ENCODE results near the gene PDCD4. TPM values are rescaled to one million over a fixed set of nuclear protein-coding genes. Genes with fewer than 3 reads are reported as not detected.

Gene PDCD4
- total and polyA plus RNA-seq, 10 of the 15 experiments (the other 5 are each of a cell fraction or from before 2014, with no cell fraction given): 101 to 372 (median 171) TPM

DNA sequence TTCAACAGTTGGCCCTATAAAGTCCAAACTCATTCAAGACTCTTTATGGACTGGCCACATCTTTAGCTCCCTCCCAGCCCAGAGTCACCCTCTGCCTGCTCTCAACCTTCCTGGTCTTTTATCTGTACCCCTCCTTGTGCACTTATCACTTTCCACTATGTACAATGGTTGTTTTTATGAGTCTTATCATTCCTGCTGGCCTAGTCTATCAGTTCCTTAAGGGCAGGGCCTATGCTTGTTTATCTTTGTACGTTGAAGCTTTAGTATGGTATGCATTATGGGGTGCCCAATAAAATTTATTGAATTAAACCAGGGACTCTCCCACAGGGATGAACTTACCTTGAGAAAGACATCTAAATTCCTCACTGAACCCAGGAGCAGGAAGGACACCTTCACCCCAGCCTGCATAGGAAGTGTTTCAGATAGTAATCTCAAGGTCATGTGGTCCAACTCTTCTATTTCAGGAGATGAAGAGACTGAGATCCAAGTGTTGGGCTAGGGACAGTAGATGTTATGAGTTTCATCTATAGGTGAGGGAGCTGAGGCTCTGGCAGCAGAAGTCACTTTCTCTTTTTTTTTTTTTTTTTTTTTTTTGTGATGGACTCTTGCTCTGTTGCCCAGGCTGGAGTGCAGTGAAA is 13.3 kb upstream of the PDCD4 start:
- ChIA-PET SMC1A (ENCODE audit: uncharacterized antibody, unreplicated experiment) (interaction anchor here (0.9 to 6.8 kb wide), 23 partner anchors 8 to 112 kb away, joined by 3 to 188 read pairs (median 9); partner anchors contain the start of gene PDCD4), RAD21 (ENCODE audit: unreplicated experiment) (interaction anchor here (0.7 to 5.2 kb wide), 25 partner anchors 9 to 285 kb away, joined by 3 to 135 read pairs (median 6); partner anchors contain the start of genes BBIP1 and PDCD4), POLR2A (interaction anchor here (0.6 to 6.7 kb wide), 16 partner anchors 8 to 461 kb away, joined by 3 to 145 read pairs (median 6); partner anchors contain the start of genes BBIP1, PDCD4 and SHOC2), CTCF (interaction anchor here (0.8 to 5.4 kb wide), 9 partner anchors 8 to 186 kb away, joined by 3 to 68 read pairs (median 3); no protein-coding TSS in a partner anchor)
- no TSS peak for BruUV-seq (replicated peaks)
- H2AFZ ChIP-seq (ENCODE audit: control insufficient read depth, low read depth, low read length): peak overlapping the region; percentile 45
- FAIRE-seq (no peak), DNase-seq (ENCODE audit: low read depth, low spot score) (no peak), ATAC-seq (no peak)
- in situ Hi-C loops (cut with MboI) (no loop called here), intact Hi-C loops (cut with micrococcal nuclease; ENCODE audit: unreplicated experiment) (no loop called here)
- no peaks in the 10 kb centered on the region for H4K20me1 ChIP-seq (ENCODE audit: control insufficient read depth, insufficient read depth)
- peak overlapping the region; percentile 98 for H3K27ac ChIP-seq (ENCODE audit: control insufficient read depth, insufficient read depth)
- 100% methylated on average over 1 of the region's 1 CpG for WGBS (ENCODE audit: insufficient coverage, insufficient replicate concordance, low lambda C conversion rate, missing lambda C conversion rate)
- peak overlapping the region; percentile 3; the same call in 1 of the 2 replicates for H3K9ac ChIP-seq (ENCODE audit: control insufficient read depth, insufficient read depth, low read length)
- H3K79me2 ChIP-seq (ENCODE audit: control insufficient read depth, insufficient read depth, low read length): no peaks in the 10 kb centered on the region; the same call in 1 of the 2 replicates
- peaks cover 67% of the 10 kb centered on the region for H3K4me1 ChIP-seq (ENCODE audit: control insufficient read depth, insufficient read depth, low read length)
- H3K4me3 ChIP-seq: no peak overlapping the region
- H3K27me3 ChIP-seq (replicated peaks in 1 of 2; ENCODE audit: control insufficient read depth in 2 of 2, insufficient read depth in 2 of 2, low read length in 1 of 2): no peaks in the 10 kb centered on the region
- H3K4me2 ChIP-seq (ENCODE audit: control insufficient read depth, insufficient read depth): peak overlapping the region; percentile 39
- peaks cover 2% of the 10 kb centered on the region; the same call in 1 of the 3 replicates for H3K9me3 ChIP-seq (replicated peaks; ENCODE audit: control insufficient read depth, insufficient read depth, low read length)
- 0 out of 2 replicates have a peak, but pooled peaks have one; percentile 5 for TF ChIP-seq ZNF384 (IDR thresholded peaks at IDR 0.05; ENCODE audit: borderline replicate concordance, low read depth, low read length)
- no peak for TF ChIP-seq JUND (IDR thresholded peaks at IDR 0.05; ENCODE audit: low read depth, low read length)
- no peaks in the 10 kb centered on the region for H3K36me3 ChIP-seq (ENCODE audit: control insufficient read depth in 2 of 2, insufficient read depth in 2 of 2, low read length in 1 of 2)

- Histone ChIP-seq H3K4me2 (ENCODE audit: control insufficient read depth, insufficient read depth) (peak overlapping the region; percentile 95), H3K36me3 (ENCODE audit: control insufficient read depth in 2 of 2, insufficient read depth in 2 of 2, low read length in 1 of 2) (no peaks in the 10 kb centered on the region), H3K4me3 (no peak overlapping the region), H3K4me1 (ENCODE audit: control insufficient read depth, insufficient read depth, low read length) (peaks cover 72% of the 10 kb centered on the region), H3K27me3 (replicated peaks in 1 of 2; ENCODE audit: control insufficient read depth in 2 of 2, insufficient read depth in 2 of 2, low read length in 1 of 2) (no peaks in the 10 kb centered on the region), H3K27ac (ENCODE audit: control insufficient read depth, insufficient read depth) (peak overlapping the region; percentile 98), H4K20me1 (ENCODE audit: control insufficient read depth, insufficient read depth) (no peaks in the 10 kb centered on the region), H3K79me2 (ENCODE audit: control insufficient read depth, insufficient read depth, low read length) (no peaks in the 10 kb centered on the region; the same call in 1 of the 2 replicates), H3K9me3 (replicated peaks; ENCODE audit: control insufficient read depth, insufficient read depth, low read length) (peaks cover 2% of the 10 kb centered on the region; the same call in 1 of the 3 replicates), H2AFZ (ENCODE audit: control insufficient read depth, low read depth, low read length) (peak overlapping the region; percentile 38), H3K9ac (ENCODE audit: control insufficient read depth, insufficient read depth, low read length) (peak overlapping the region; percentile 78)
- ChIA-PET POLR2A (interaction anchor here (0.6 to 6.7 kb wide), 13 partner anchors 8 to 462 kb away, joined by 3 to 145 read pairs (median 9); partner anchors contain the start of gene PDCD4), CTCF (interaction anchor here (0.8 to 5.4 kb wide), 9 partner anchors 9 to 187 kb away, joined by 3 to 68 read pairs (median 4); no protein-coding TSS in a partner anchor), RAD21 (ENCODE audit: unreplicated experiment) (interaction anchor here (0.9 to 5.2 kb wide), 21 partner anchors 8 to 248 kb away, joined by 3 to 135 read pairs (median 6); partner anchors contain the start of genes BBIP1 and PDCD4), SMC1A (ENCODE audit: uncharacterized antibody, unreplicated experiment) (interaction anchor here (1.0 to 6.8 kb wide), 18 partner anchors 8 to 117 kb away, joined by 3 to 188 read pairs (median 13); partner anchors contain the start of gene PDCD4)
- ATAC-seq (no peak), FAIRE-seq (no peak), DNase-seq (ENCODE audit: low read depth, low spot score) (no peak)
- in situ Hi-C loops (cut with MboI): no loop called here
- WGBS (ENCODE audit: insufficient coverage, insufficient replicate concordance, low lambda C conversion rate, missing lambda C conversion rate): 79% methylated on average over 6 of the region's 6 CpGs
- intact Hi-C loops (cut with micrococcal nuclease; ENCODE audit: unreplicated experiment): no loop called here
- TF ChIP-seq EED (IDR thresholded peaks at IDR 0.05; ENCODE audit: low read depth) (no peak), NR2F1 (conservative IDR thresholded peaks at IDR 0.05) (peak; percentile 64)
- no TSS peak for BruUV-seq (replicated peaks)
These were observed 12.3 kb upstream of the PDCD4 start for GRCh38 chr10:110859206-110859972.

Measured in GM12878 (cell line).